GM20431 (cell line): Measurements from ENCODE around the gene SMAD4.
"Not testable (repeated sequence)": the region's sequence is repeated elsewhere in the genome, so short reads cannot be mapped to it uniquely, and the experiment has no call there.

Experiments used
- in situ Hi-C: fragments of 300-500 bp; cut with MseI, MboI; formaldehyde crosslinking; loops from one replicate; pipeline ENCODE4 v1.15.0; 2020; ENCODE audit warnings: low sequenced_read_pairs; ENCODE audit not compliant: unreplicated experiment

SMAD4 gene

DNA sequence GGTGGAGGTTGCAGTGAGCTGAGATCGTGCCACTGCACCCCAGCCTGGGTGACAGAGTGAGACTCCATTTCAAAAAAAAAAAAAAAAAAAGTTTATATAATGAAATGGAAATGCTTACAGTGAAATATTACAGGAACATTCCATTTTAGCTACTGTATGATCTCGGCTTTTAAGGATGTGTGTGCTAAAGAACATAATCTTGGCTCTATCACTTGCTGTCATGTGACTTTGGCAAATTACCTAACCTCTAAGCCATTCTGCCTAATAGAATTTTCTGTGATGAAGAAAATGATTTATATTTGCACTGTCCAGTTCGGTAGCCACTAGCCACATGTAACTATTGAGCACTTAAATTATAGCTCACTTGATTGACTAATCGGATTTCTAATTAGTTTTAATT is 36.3 kb downstream of the SMAD4 start:
- in situ Hi-C loops, result no loop called here

DNA sequence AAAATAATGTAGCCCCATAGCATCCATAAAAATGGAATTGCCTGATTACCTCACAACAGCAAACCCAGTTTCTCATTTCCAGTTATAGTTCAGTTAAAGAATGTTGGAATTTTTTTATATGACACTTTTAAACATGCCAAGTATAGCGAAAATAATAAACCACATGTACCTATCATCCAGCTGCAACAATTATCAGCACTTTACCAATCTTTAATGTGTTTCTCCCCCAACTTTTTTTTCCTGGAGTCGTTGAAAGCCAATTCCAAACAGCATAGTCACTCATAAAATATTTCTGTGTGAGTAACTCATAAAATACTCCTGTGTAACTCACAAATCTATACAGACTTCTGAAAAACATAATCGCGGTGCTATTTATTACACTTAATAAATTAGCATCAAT is 38.1 kb downstream of the SMAD4 start:
- in situ Hi-C loops, result no loop called here

DNA sequence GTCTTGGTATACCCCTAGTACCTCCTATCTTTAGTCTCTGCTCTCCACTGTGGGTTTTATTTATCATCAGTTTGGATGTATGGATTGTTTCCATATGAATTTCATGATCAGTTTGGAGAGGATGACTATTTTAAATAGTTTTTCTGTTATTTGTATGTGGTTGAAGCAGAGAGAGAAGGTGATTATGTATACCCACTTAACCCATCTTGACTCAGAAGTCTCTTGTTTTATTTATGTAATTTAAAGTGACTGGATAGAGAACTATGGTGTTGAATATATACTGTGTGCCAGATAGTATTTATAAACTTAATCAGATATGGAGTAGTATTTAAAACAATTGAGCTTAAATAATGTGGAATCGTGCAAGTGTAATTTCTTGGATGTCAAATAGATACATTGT is 39.9 kb downstream of the SMAD4 start:
- in situ Hi-C loops, result no loop called here

DNA sequence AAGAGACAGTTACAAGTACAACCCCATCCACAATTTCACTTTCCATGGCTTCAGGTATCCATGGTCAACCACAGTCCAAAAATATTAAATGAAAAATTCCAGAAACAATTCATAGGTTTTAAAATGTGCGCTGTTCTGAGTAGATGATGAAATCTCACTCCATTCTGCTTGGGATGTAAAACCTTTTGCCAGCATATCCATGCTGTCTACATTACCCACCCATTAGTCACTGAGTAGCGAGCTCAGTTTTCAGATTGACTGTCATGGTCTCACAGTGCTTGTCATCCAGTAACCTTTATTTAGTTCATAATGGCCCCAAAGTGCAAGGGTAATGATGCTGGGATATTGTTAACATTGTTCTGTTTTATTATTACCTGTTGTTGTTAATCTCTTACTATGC is 40.5 kb downstream of the SMAD4 start:
- in situ Hi-C loops, result no loop called here

DNA sequence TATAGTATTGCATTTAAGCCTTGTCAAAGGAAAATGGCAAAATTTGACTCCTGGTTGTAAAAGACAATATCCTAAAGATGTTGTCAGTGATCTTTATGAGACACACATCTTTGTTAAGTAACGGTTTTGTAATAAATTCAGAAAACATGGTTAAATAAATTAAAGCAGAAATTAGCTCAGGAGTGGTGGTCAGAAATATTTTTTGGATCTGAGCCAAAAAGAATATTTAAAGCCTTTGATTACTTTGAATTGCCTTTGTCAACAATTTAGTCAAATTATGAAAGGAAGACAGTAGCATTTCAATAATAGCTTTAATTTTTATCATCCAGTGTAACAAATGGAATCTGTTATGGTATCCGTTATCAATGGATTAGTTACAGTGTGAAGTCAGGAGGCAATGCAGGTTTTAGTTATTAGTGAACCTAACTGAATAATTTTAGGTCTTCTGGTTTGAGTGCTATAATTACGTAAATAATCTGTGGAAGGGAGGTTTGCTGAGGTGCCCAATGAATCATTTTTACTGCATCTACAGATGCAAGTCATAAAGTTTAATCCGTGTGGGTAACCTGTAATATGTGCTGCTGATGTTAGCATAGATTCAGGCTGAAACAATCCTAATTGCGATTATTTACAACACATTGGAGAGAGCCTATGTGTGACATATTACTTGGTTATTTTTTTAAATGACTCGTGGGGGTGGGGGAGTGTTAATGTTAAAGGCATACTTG is 42.7 kb downstream of the SMAD4 start:
- in situ Hi-C loops, result no loop called here

DNA sequence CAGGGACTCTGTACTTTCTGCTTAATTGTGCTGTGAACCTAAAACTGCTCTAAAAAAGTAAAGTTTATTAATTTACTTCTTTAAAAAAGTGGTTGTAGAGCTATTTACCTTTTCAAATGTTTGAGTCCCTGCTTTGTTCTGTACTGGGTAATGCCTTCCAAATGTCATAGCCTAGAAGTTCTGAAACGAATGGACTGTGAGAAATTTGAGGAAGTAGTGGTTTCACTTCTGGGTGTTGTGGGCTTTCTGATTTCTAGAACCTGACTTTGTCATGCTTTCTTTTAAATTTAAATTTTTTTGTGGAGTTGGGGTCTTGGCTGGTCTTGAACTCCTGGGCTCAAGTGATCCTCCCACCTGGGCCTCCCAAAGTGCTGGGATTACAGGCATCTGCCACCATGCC is 44.6 kb downstream of the SMAD4 start:
- in situ Hi-C loops, result no loop called here

DNA sequence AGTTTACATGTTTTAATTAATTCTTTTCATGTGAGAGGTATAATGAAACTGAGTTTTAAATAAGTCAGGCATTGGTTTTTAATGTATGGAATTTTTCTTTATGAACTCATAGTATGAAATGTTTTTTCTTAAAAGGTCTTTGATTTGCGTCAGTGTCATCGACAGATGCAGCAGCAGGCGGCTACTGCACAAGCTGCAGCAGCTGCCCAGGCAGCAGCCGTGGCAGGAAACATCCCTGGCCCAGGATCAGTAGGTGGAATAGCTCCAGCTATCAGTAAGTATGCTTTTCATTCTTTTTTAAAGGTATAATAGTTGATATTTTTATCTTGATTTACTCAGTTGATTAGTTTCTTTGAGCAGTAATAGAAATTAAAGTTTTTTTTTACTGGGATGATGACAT is 46.5 kb downstream of the SMAD4 start:
- in situ Hi-C loops, result no loop called here

DNA sequence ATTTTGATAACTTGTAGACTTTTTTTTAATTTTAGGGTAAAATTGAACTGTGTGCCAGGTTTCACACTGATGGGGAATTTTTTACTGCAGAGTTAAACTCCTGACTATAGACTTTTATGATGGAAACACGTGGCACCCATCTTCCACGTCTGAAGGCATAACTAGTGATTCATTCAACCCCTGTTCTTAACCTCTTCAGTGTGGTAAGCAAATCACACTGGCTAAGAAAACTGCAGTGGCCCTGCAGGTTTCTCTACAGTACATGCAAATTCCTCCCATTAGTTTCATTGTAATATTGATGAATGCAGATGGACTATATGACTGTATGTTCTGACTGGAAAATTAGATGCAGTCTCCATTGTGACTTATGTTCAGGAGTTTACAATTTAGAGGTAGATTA is 47.2 kb downstream of the SMAD4 start:
- in situ Hi-C loops, result no loop called here

DNA sequence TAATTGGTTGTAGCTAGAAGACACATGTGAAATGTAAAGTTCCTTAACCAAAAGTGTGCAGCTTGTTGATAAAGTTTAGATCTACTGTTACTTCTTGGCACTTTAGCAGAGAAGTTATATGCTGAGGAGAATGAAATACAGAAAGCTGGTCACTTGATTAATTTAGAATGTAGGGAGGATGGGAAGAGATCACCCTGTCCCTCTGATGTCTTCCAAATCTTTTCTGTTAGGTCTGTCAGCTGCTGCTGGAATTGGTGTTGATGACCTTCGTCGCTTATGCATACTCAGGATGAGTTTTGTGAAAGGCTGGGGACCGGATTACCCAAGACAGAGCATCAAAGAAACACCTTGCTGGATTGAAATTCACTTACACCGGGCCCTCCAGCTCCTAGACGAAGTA is 48.0 kb downstream of the SMAD4 start:
- in situ Hi-C loops, result no loop called here

DNA sequence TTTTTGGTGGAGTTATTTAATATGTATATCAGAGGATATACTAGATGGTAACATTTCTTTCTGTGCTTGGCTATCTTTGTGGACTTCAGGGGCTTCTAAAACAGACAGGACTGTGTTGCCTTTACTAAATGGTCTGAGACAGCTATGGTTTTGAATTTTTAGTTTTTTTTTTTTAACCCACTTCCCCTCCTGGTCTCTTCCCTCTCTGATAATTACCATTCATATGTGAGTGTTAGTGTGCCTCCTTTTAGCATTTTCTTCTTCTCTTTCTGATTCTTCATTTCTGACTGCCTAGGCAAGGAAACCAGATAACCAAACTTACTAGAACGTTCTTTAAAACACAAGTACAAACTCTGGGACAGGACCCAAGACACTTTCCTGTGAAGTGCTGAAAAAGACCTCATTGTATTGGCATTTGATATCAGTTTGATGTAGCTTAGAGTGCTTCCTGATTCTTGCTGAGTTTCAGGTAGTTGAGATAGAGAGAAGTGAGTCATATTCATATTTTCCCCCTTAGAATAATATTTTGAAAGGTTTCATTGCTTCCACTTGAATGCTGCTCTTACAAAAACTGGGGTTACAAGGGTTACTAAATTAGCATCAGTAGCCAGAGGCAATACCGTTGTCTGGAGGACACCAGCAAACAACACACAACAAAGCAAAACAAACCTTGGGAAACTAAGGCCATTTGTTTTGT is 52.7 kb downstream of the SMAD4 start:
- in situ Hi-C loops, result no loop called here

DNA sequence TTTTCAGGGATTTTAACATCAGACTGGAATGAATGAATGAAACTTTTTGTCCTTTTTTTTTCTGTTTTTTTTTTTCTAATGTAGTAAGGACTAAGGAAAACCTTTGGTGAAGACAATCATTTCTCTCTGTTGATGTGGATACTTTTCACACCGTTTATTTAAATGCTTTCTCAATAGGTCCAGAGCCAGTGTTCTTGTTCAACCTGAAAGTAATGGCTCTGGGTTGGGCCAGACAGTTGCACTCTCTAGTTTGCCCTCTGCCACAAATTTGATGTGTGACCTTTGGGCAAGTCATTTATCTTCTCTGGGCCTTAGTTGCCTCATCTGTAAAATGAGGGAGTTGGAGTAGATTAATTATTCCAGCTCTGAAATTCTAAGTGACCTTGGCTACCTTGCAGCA is 53.4 kb downstream of the SMAD4 start:
- in situ Hi-C loops, result no loop called here

DNA sequence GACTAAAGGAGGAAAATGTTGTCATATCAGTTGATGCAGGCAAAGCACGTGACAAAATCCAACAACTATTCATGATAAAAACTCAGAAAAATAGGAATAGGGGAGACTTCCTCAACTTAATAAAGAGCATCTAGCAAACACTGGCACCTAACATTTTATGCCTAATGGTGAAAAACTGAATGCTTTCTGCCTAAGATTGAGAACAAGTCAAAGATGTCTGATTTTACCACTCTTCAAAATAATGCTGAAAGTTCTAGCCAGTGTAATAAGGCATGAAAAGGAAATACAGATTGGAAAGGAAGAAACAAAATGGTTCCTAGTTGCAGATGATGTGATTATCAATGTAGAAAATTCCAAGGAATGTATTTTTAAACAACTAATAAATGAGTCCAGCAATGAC is 58.4 kb downstream of the SMAD4 start:
- in situ Hi-C loops, result no loop called here

DNA sequence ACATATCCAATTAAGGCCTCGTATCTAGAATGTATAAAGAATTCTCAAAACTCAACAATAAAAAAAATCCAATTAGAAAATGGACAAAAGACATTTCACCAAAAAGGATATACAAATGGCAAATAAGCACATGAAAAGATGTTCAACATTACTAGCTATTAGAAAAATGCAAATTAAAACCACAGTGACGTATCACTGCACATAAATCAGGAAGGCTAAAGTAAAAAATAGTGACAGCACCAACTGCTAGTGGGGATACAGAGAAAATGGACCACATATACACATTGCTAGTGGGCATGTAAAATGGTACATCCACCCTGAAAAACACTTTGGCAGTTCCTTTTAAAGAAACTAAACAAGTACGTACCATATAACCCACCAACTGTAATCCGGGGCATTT is 59.7 kb downstream of the SMAD4 start:
- in situ Hi-C loops, result no loop called here

DNA sequence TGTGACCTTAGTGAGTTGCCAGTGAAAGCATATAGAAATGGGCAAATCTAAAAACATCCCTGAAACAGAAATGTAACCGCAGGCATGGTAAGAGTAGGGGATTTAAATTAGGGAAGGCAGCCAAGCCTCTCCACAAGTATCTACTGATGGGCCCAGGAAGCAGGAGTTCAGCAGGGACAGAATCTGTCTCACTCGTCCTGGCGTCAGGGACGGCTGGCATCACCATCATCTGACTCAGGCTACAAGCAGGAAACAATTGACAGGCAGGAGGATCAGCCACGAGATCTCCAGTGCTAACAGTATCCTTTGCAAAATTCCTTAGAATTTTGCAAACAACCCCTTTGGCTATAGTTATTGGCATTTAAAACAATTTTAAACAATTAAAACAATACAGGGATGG is 61.3 kb downstream of the SMAD4 start:
- in situ Hi-C loops, result no loop called here

DNA sequence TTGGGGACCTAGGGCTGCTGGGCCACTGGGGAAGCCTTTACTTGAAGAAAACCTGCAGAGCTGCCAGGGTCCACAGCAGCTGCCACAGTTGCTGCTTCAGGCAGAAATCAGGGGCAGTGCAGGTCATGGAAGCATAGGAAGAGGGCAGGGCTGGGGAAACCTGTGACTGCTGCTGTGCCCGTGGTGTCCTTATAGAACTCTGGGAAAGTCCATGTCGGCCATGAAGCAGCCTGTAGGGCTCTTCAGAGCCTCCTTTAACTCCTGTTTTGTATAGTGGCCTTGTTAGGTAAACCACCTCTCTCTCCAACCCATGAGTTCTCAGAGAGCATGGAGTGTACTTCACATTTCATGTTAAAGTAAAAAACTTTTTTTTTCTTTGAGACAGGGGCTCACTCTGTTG is 62.1 kb downstream of the SMAD4 start:
- in situ Hi-C loops, result no loop called here

DNA sequence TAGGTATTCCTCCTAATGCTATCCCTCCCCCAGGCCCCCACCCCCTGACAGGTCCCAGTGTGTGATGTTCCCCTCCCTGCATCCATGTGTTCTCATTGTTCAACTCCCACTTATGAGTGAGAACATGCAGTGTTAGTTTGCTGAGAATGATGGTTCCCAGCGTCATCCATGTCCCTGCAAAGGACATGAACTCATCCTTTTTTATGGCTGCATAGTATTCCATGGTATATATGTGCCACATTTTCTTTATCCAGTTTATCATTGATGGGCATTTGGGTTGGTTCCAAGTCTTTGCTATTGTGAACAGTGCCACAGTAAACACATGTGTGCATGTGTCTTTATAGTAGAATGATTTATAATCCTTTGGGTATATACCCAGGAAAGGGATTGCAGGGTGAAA is 63.0 kb downstream of the SMAD4 start:
- in situ Hi-C loops, result not testable (repeated sequence)

DNA sequence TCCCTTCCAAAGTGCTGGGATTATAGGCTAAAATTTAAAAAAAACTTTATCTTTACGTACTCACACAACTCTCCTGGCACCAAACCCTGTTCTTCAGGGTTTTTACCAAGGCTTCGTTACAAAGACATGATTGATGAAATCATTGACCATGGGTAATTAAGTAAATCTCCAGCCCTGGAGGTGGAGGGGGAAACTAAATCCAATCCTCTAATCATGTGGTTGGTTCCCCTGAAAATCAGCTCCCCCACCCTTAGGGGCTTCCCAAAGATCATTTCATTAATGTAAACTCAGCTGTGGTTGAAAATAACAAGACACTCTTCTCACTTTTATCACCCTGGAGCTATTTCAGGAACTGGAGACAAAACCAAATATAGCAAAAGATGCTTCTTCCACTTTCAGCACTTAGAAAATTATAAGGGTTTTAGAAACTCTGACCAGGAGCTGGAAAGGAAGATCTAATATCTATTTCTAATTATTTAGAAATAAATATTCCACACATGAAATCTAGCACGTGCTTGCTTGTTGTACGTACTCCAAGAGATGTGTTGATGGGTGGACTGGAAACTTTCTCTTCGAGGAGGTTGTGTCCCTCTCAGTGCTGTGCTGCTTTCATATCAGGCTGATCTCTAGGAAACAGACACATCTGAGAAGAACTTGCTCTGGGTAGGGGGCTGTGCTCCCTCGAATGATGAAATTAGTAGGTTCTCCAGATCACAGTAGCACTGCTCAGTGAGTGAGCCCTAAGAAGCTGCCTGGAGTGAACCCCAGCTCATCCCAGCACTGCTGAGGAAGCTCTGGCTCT is 67.2 kb downstream of the SMAD4 start:
- in situ Hi-C loops, result no loop called here

DNA sequence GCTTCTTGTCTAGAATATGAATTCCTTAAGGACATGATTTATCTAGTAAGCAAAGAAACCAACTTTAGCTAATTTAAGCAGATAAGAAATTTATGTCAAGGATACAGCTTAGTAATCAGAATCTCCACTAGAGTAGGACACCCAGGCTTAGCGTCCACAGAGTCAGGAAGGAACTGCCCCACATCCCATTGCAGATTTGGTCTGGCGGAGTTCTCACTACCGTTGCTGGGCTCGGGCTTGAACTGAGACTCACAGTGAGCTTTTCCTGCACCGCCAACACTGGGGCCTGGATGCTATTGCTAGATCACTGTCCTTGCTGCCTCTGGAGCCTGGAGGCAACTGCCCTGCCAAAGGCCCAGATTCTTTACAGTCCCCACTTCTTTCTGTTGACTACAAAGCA is 68.1 kb downstream of the SMAD4 start:
- in situ Hi-C loops, result no loop called here

DNA sequence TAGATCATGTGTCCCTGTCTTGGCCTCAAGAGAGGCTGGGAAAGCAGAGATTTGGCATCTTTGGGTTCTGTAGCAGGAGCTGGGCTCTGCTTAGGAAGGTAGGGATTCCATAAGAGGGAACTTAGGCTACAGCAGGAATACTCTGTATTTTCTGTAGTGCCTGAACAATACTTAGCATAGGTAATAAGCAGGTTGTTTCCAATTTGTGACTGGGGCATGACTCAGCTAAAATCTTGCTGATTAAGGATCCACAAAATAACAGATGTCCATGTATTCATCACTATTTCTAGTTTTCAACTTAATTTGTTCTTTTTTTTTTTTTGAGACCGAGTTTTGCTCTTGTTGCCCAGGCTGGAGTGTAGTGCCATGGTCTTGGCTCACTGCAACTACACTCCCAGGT is 68.5 kb downstream of the SMAD4 start:
- in situ Hi-C loops, result no loop called here

DNA sequence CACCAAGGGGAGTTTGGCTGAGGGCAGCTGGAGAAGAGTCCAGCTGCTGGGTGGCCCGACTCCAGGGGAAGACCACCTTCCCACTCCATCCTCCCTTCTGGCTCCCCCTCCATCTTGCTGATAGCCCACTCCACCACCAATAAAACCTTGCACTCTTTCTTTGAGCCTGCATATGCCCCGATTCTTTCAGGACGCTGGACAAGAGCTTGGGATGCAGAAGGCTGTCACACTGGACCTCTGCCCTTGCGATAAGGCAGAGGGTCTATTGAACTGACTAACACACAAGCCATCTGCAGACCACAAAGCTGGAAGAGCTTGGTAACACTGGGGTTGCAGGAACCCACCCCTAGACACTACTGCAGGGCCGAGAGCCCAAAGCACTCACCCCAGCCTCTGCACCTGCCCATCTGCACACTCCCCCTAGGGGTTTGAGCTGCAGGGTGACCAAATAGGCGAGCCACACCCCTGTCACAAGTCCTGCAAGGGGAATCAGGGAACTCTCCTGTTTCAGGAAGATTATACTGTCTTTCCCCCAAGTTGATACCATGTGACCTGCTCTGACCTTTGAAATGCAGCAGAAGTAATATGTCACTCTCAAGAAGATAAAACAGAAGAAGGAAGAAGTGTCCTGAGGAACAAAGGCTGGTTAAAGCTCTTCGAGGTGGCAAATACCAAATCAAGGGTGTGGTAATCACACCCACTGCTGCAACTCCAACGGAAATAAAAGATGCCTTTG is 70.5 kb downstream of the SMAD4 start:
- in situ Hi-C loops, result loop anchor here (25.0 kb wide), 1 partner anchor 287 kb away; no protein-coding TSS in a partner anchor
